HepG2 (cell line): ENCODE data around the gene VSTM4. TPM values are rescaled to one million over a fixed set of nuclear protein-coding genes. Genes with fewer than 3 reads are reported as not detected.

Experiments
- ATAC-seq: fragments of 200-7000 bp; cut with Tn5 transposase; 3 replicates; pipeline ENCODE4 v1.9.1; 2020; ENCODE audit warnings: mild to moderate bottlenecking, moderate library complexity
- BruUV-seq: library from RNA; stranded (reverse); fragments of 400-500 nt; replicated peaks from 2 replicates; lab custom pipeline; 2021; lab: Mats Ljungman, UMichigan
- CTCF ChIA-PET: fragments of 300-600 bp; formaldehyde crosslinking; extraction: SDS; loops from one replicate; lab custom pipeline; 2021; ENCODE audit warnings: low total read pairs, inconsistent platforms, low intra/inter-chr PET ratio; lab: Yijun Ruan, JAX
- POLR2A ChIA-PET: fragments of 350-600 bp; sonication (Branson Sonifier 250); formaldehyde crosslinking; loops from one replicate; lab custom pipeline; 2020; ENCODE audit warnings: antibody characterized with exemption, inconsistent platforms; lab: Yijun Ruan, JAX
- DNase-seq: peaks from one replicate; pipeline ENCODE4 v3.0.0-alpha.2; 2015; ENCODE audit warnings: low spot score
- FAIRE-seq: peaks from 3 replicates; lab custom pipeline; 2011; peaks lifted over from hg19 to GRCh38; lab: Jason Lieb, UNC
- H2AFZ ChIP-seq: one replicate; pipeline ENCODE4 v1.6.1; 2011; ENCODE audit warnings: low read length, inconsistent platforms
- H3K27ac ChIP-seq: fragments of 300-600 bp; 3 replicates; pipeline ENCODE4 v1.8.0; 2011; ENCODE audit warnings: mixed run types, mild to moderate bottlenecking, mixed read lengths, low read length, inconsistent platforms; ENCODE audit not compliant: insufficient read depth; ENCODE audit errors: extremely low read length
- H3K27me3 ChIP-seq, 2 experiments: fragments of 200-600 bp in 1 of 2; 2 replicates in 1 of 2; 3 replicates in 1 of 2; pipeline versions ENCODE4 v1.6.0 to v1.8.0; 2011; ENCODE audit warnings: low read length in 2 of 2, mild to moderate bottlenecking in 2 of 2, moderate library complexity in 2 of 2, inconsistent platforms in 1 of 2; ENCODE audit not compliant: insufficient read depth in 2 of 2, control insufficient read depth in 1 of 2
- H3K36me3 ChIP-seq, 2 experiments: fragments of 200-600 bp in 1 of 2; replicated peaks in 1 of 2; 2 replicates in 1 of 2; 3 replicates in 1 of 2; pipeline versions ENCODE4 v1.5.1 to v1.8.0; 2011; ENCODE audit warnings: low read length in 2 of 2, inconsistent platforms in 1 of 2; ENCODE audit not compliant: insufficient read depth in 2 of 2, control insufficient read depth in 1 of 2
- H3K4me1 ChIP-seq: 2 replicates; pipeline ENCODE4 v1.5.1; 2012; ENCODE audit warnings: low read length, inconsistent platforms; ENCODE audit not compliant: insufficient read depth
- H3K4me2 ChIP-seq: 2 replicates; pipeline ENCODE4 v1.6.0; 2011; ENCODE audit warnings: low read depth, low read length, inconsistent platforms
- H3K4me3 ChIP-seq, 3 experiments: fragments of 200-600 bp in 1 of 3; sonication (generic), shearing (Covaris generic) in 1 of 3; replicated peaks in 1 of 3; 2 replicates each; pipeline ENCODE4 v1.5.1; 2011 to 2016; ENCODE audit warnings: low read length in 3 of 3, inconsistent platforms in 2 of 3, low read depth in 2 of 3, mild to moderate bottlenecking in 2 of 3, control low read depth in 1 of 3, mixed read lengths in 1 of 3; ENCODE audit not compliant: insufficient read depth in 1 of 3
- H3K79me2 ChIP-seq: one replicate; pipeline ENCODE4 v1.6.1; 2011; ENCODE audit warnings: low read length, inconsistent platforms; ENCODE audit not compliant: insufficient read depth
- H3K9ac ChIP-seq: 2 replicates; pipeline ENCODE4 v1.6.0; 2011; ENCODE audit warnings: mild to moderate bottlenecking, low read depth, low read length, inconsistent platforms; ENCODE audit not compliant: insufficient read depth
- H3K9me3 ChIP-seq: 2 replicates; pipeline ENCODE4 v1.5.1; 2012; ENCODE audit warnings: mild to moderate bottlenecking, low read length
- H4K20me1 ChIP-seq: 2 replicates; pipeline ENCODE4 v1.6.0; 2011; ENCODE audit warnings: inconsistent platforms, mild to moderate bottlenecking, low read length, moderate library complexity; ENCODE audit not compliant: insufficient read depth
- KAT8 ChIP-seq: IDR thresholded peaks from 2 replicates; pipeline ENCODE4 v1.6.1; 2016; ENCODE audit warnings: missing genetic modification reagents, missing compliant biosample characterization
- KDM5B ChIP-seq: sonication (generic); formaldehyde crosslinking; IDR thresholded peaks from 2 replicates; pipeline ENCODE4 v1.4.0; 2020; ENCODE audit warnings: missing genetic modification reagents, mild to moderate bottlenecking, borderline replicate concordance
- SMAD3 ChIP-seq: sonication (generic); formaldehyde crosslinking; IDR thresholded peaks from 2 replicates; pipeline ENCODE4 v1.4.0; 2020; ENCODE audit warnings: missing genetic modification reagents
- ZNF496 ChIP-seq: sonication (generic); formaldehyde crosslinking; IDR thresholded peaks from 2 replicates; pipeline ENCODE4 v1.8.1; 2023; ENCODE audit warnings: mild to moderate bottlenecking, moderate library complexity, missing genetic modification reagents; ENCODE audit not compliant: insufficient replicate concordance
- ZNF703 ChIP-seq: sonication (generic); formaldehyde crosslinking; IDR thresholded peaks from 2 replicates; pipeline ENCODE4 v1.5.1; 2020; ENCODE audit warnings: missing genetic modification reagents, mild to moderate bottlenecking, moderate library complexity, borderline replicate concordance
- ZNF878 ChIP-seq: sonication (generic); formaldehyde crosslinking; IDR thresholded peaks from 2 replicates; pipeline ENCODE4 v1.8.1; 2023; ENCODE audit warnings: mild to moderate bottlenecking, missing genetic modification reagents, moderate library complexity
- WGBS: methylation state at CpG from one replicate; pipeline ENCODE4 v1.1.6; 2017; ENCODE audit warnings: low lambda C conversion rate; 5-methylcytosine and 5-hydroxymethylcytosine counted together
- in situ Hi-C: cut with HindIII; loops from 2 replicates; pipeline ENCODE4 v1.10.0; 2017; ENCODE audit warnings: low pct_unique_long_range_greater_than_20kb; ENCODE audit not compliant: extremely low pct_ligation_motif_present
- intact Hi-C: fragments of 100-400 bp; cut with micrococcal nuclease; formaldehyde crosslinking; loops from one replicate; pipeline ENCODE4 v1.10.0; 2022; ENCODE audit not compliant: unreplicated experiment
- polyA plus RNA-seq, 8 experiments: library from polyadenylated mRNA; depleted of rRNA in 3 of 8; stranded (reverse) in 7 of 8; unstranded in 1 of 8; fragments of >200 nt; fragmentation: Illumina TruSeq in 4 of 8; extraction: Trizol in 4 of 8; gene quantifications; 2 replicates each; pipeline versions ENCODE4 v1.2.1 to v1.2.3, GENCODE V29; 2011 to 2016; ENCODE audit warnings: low read depth in 4 of 8, missing spikeins in 1 of 8, mixed read lengths in 1 of 8; ENCODE audit not compliant: insufficient read depth in 1 of 8
- total RNA-seq, 5 experiments: library from RNA; depleted of rRNA; stranded (reverse); fragments of >200 nt; fragmentation: Illumina TruSeq; extraction: Trizol; gene quantifications; 2 replicates each; pipeline ENCODE4 v1.2.3, GENCODE V29; 2016; ENCODE audit warnings: low read depth in 1 of 5
- TF ChIP-seq, protein P1 (sequence below): sonication (generic); formaldehyde crosslinking; IDR thresholded peaks from 2 replicates; pipeline ENCODE4 v1.5.0; 2020; ENCODE audit warnings: missing genetic modification reagents, mild to moderate bottlenecking, borderline replicate concordance
- TF ChIP-seq, protein P2 (sequence below): sonication (generic); formaldehyde crosslinking; IDR thresholded peaks from 2 replicates; pipeline ENCODE4 v1.8.0; 2022; ENCODE audit warnings: missing genetic modification reagents, mild to moderate bottlenecking, borderline replicate concordance

Gene VSTM4
- total and polyA plus RNA-seq, 2 of the 13 experiments (the other 11 are each of a cell fraction or from before 2014, with no cell fraction given) = not detected

- no peak for TF ChIP-seq KAT8 (CRISPR knock-in tag)
- no peak for TF ChIP-seq ZNF496
- TF ChIP-seq, protein P1, sequence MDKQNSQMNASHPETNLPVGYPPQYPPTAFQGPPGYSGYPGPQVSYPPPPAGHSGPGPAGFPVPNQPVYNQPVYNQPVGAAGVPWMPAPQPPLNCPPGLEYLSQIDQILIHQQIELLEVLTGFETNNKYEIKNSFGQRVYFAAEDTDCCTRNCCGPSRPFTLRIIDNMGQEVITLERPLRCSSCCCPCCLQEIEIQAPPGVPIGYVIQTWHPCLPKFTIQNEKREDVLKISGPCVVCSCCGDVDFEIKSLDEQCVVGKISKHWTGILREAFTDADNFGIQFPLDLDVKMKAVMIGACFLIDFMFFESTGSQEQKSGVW = no peak
- TF ChIP-seq ZNF703 (CRISPR knock-in tag) = no peak
- no peak for TF ChIP-seq KDM5B
Observed at GRCh38 chr10:49093922-49094321, 21.4 kb downstream of the VSTM4 start (continued).

- H3K27me3 ChIP-seq = peaks cover 2 to 5% of the 10 kb centered on the region in 2 experiments; a peak in 1 of 5 replicates
- H2AFZ ChIP-seq = no peak overlapping the region
- no peak overlapping the region for H3K9ac ChIP-seq
- POLR2A ChIA-PET = no interaction called here
- H3K27ac ChIP-seq = no peak overlapping the region
- no peak overlapping the region for H3K4me3 ChIP-seq
- FAIRE-seq = no peak
- H3K79me2 ChIP-seq = no peaks in the 10 kb centered on the region
- no peak overlapping the region for H3K4me2 ChIP-seq
- ATAC-seq = no peak
- DNase-seq = no peak
- CTCF ChIA-PET = no interaction called here
- WGBS = 62% methylated on average over 11 of the region's 11 CpGs
- intact Hi-C loops (no loop called here), in situ Hi-C loops (no loop called here)
- H3K4me1 ChIP-seq = no peaks in the 10 kb centered on the region
- no TSS peak for BruUV-seq
- peaks cover 1% of the 10 kb centered on the region; the same call in 1 of the 2 replicates for H3K9me3 ChIP-seq
- no peaks in the 10 kb centered on the region for H4K20me1 ChIP-seq
- TF ChIP-seq ZNF878 (CRISPR knock-in tag) = no peak
- no peak for TF ChIP-seq SMAD3 (CRISPR knock-in tag)
- TF ChIP-seq, protein P2, sequence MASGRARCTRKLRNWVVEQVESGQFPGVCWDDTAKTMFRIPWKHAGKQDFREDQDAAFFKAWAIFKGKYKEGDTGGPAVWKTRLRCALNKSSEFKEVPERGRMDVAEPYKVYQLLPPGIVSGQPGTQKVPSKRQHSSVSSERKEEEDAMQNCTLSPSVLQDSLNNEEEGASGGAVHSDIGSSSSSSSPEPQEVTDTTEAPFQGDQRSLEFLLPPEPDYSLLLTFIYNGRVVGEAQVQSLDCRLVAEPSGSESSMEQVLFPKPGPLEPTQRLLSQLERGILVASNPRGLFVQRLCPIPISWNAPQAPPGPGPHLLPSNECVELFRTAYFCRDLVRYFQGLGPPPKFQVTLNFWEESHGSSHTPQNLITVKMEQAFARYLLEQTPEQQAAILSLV = no peak
- no peaks in the 10 kb centered on the region for H3K36me3 ChIP-seq
Observed at GRCh38 chr10:49092477-49092876, 22.8 kb downstream of the VSTM4 start.
